Measurements from ENCODE around the gene TNRC6C. TPM values are rescaled to one million over a fixed set of nuclear protein-coding genes. Genes with fewer than 3 reads are reported as not detected.
A peak's percentile ranks its signal among the peaks of the same experiment; 100 is the strongest.

The TNRC6C gene
- total and polyA plus RNA-seq, 2 of the 13 experiments (the other 11 are each of a cell fraction or from before 2014, with no cell fraction given), result 0.66 to 4.9 TPM

DNA sequence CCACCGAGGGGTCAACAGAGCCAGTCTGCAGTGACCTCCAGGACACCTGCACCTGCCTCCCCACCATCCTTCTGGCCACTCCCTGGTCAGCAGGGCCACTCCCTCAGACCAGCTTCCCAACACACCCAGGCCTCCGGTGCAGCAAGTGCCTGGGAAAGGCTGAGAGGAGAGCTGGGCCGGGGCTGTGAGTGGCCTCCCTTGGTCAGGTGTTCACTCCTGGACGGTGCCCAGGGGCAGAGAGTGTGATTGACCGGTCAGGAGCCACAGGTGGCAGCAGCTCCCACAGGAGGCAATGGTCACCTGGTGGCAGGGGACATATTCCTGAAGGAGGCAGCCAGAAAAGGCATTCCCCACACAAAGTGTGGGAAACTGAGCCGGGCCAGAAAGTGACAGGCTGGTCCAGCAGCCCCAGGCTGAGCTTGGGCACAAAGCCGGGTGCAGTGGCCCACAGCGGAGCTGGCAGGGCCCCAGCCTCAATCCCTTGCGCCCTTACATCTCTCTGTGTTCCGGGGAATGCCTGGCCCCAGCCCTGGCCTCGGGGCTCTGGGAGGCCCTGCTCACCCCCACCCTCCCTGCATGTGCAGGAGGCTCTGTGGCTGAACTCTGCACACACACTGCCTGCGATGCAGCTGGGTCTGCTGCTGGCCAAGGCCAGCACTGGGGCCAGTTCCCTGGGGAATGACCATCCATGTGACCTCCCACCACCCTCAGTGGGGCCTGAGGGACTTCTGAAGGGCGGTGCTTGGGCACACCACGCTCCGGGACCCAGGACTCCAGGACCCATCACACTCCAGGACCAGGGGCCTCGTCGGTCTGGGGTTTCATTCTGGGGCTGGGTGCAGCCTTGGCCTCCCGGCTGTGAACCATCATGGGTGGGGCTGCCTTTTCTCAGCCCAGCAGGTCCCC, 186.5 kb downstream of the TNRC6C start (continued):
- TF ChIP-seq CCAR2 (optimal IDR thresholded peaks at IDR 0.05; ENCODE audit: low read depth, low read length) (no peak), ZNF841 (CRISPR knock-in tag; IDR thresholded peaks at IDR 0.05; ENCODE audit: borderline replicate concordance) (no peak), RELA (CRISPR knock-in tag; IDR thresholded peaks at IDR 0.05) (no peak), GLI4 (CRISPR knock-in tag; IDR thresholded peaks at IDR 0.05; ENCODE audit: borderline replicate concordance) (no peak; the same call in 1 of the 2 replicates), FLYWCH1 (CRISPR knock-in tag; IDR thresholded peaks at IDR 0.05) (no peak), ZNF639 (CRISPR knock-in tag; conservative IDR thresholded peaks at IDR 0.05) (peak; percentile 72; the same call in 1 of the 2 replicates), SCMH1 (CRISPR knock-in tag; IDR thresholded peaks at IDR 0.05; ENCODE audit: borderline replicate concordance) (no peak), SMARCE1 (IDR thresholded peaks at IDR 0.05; ENCODE audit: borderline replicate concordance) (no peak), AGO1 (IDR thresholded peaks at IDR 0.05; ENCODE audit: low read depth, low read length, poor library complexity, severe bottlenecking) (no peak), CREB1 (IDR thresholded peaks at IDR 0.05) (no peak), CREB1 (CRISPR knock-in tag; IDR thresholded peaks at IDR 0.05) (no peak), RNF2 (conservative IDR thresholded peaks at IDR 0.05; ENCODE audit: low read depth) (no peak; the same call in 1 of the 2 replicates), MZF1 (CRISPR knock-in tag; IDR thresholded peaks at IDR 0.05; ENCODE audit: borderline replicate concordance) (0 out of 2 replicates have a peak, but pooled peaks have one; percentile 35), SRF (IDR thresholded peaks at IDR 0.05; ENCODE audit: low read depth, low read length) (no peak), PAX8 (CRISPR knock-in tag; IDR thresholded peaks at IDR 0.05; ENCODE audit: borderline replicate concordance) (no peak), PBX3 (CRISPR knock-in tag; IDR thresholded peaks at IDR 0.05; ENCODE audit: borderline replicate concordance) (no peak), GATAD2A (CRISPR knock-in tag; IDR thresholded peaks at IDR 0.05) (peak; percentile 74), EHMT2 (IDR thresholded peaks at IDR 0.05; ENCODE audit: borderline replicate concordance, low read depth, low read length) (no peak), ZNF329 (CRISPR knock-in tag; IDR thresholded peaks at IDR 0.05; ENCODE audit: low read depth) (no peak), ZNF296 (CRISPR knock-in tag; conservative IDR thresholded peaks at IDR 0.05) (peak; percentile 99), SRSF4 (IDR thresholded peaks at IDR 0.05; ENCODE audit: low read depth, low read length, poor library complexity, severe bottlenecking) (no peak)
- TF ChIP-seq, protein P1, sequence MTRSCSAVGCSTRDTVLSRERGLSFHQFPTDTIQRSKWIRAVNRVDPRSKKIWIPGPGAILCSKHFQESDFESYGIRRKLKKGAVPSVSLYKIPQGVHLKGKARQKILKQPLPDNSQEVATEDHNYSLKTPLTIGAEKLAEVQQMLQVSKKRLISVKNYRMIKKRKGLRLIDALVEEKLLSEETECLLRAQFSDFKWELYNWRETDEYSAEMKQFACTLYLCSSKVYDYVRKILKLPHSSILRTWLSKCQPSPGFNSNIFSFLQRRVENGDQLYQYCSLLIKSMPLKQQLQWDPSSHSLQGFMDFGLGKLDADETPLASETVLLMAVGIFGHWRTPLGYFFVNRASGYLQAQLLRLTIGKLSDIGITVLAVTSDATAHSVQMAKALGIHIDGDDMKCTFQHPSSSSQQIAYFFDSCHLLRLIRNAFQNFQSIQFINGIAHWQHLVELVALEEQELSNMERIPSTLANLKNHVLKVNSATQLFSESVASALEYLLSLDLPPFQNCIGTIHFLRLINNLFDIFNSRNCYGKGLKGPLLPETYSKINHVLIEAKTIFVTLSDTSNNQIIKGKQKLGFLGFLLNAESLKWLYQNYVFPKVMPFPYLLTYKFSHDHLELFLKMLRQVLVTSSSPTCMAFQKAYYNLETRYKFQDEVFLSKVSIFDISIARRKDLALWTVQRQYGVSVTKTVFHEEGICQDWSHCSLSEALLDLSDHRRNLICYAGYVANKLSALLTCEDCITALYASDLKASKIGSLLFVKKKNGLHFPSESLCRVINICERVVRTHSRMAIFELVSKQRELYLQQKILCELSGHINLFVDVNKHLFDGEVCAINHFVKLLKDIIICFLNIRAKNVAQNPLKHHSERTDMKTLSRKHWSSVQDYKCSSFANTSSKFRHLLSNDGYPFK (CRISPR knock-in tag; IDR thresholded peaks at IDR 0.05; ENCODE audit: borderline replicate concordance), result peak; percentile 53; the same call in 1 of the 2 replicates
- TF ChIP-seq, protein P2, sequence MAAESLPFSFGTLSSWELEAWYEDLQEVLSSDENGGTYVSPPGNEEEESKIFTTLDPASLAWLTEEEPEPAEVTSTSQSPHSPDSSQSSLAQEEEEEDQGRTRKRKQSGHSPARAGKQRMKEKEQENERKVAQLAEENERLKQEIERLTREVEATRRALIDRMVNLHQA (CRISPR knock-in tag; IDR thresholded peaks at IDR 0.05), result no peak
